ENCODE results near the gene FAM83B.
"Not testable (repeated sequence)": the region's sequence is repeated elsewhere in the genome, so short reads cannot be mapped to it uniquely, and the experiment has no call there.

The FAM83B gene, protein sequence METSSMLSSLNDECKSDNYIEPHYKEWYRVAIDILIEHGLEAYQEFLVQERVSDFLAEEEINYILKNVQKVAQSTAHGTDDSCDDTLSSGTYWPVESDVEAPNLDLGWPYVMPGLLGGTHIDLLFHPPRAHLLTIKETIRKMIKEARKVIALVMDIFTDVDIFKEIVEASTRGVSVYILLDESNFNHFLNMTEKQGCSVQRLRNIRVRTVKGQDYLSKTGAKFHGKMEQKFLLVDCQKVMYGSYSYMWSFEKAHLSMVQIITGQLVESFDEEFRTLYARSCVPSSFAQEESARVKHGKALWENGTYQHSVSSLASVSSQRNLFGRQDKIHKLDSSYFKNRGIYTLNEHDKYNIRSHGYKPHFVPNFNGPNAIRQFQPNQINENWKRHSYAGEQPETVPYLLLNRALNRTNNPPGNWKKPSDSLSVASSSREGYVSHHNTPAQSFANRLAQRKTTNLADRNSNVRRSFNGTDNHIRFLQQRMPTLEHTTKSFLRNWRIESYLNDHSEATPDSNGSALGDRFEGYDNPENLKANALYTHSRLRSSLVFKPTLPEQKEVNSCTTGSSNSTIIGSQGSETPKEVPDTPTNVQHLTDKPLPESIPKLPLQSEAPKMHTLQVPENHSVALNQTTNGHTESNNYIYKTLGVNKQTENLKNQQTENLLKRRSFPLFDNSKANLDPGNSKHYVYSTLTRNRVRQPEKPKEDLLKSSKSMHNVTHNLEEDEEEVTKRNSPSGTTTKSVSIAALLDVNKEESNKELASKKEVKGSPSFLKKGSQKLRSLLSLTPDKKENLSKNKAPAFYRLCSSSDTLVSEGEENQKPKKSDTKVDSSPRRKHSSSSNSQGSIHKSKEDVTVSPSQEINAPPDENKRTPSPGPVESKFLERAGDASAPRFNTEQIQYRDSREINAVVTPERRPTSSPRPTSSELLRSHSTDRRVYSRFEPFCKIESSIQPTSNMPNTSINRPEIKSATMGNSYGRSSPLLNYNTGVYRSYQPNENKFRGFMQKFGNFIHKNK

DNA sequence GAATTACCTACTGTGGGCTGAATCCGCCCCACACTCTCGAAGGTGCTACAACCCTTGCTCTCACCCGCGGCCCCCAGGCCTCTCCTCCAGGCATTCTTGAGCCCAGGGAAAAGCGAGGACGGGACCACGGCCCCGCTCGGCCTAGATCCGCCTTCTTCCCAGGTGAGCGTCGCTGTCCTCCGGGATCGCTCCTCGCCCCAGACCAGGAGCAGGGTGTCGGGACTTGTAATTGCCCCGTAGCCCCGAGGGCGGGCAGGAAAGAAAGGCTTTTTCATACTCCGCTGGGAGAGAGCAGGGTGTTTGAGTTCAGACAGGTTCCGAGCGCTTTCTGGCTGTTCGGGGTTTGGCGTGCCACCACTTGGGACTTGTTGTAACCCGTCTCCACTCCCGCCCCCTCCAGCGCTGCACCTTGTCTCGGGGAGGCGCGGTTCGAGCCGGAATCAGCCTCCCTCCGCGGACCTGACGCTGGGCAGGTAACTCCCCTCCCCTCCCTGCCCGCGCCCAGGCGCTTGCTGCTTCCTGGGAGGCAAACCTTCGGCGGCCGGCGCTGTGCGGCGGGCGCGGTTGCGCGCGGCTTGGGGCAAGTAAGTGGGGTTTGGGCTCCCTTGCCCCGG is at the start of gene FAM83B:
Gene FAM83B, plus strand, starts transcription at position 529 of the 614 bp plus-strand sequence. CDS start 23,476 bp downstream, outside the sequence.
- no peak for DNase-seq

DNA sequence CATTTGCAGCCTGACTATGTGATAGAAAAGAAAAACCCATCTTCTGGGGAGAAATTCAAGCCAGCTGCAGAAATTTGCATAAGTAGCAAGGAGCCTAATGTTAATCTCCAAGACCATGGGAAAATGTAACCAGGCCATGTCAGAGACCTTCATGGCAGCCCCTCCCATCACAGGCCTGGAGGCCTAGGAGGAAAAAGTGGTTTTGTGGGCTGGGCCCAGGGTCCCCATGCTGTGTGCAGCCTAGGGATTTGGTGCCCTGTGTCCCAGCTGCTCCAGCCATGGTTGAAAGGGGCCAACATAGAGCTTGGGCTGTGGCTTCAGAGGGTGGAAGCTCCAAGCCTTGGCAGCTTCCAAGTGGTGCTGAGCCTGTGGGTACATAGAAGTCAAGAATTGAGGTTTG is 49.7 kb upstream of the FAM83B start:
- DNase-seq: not testable (repeated sequence)

DNA sequence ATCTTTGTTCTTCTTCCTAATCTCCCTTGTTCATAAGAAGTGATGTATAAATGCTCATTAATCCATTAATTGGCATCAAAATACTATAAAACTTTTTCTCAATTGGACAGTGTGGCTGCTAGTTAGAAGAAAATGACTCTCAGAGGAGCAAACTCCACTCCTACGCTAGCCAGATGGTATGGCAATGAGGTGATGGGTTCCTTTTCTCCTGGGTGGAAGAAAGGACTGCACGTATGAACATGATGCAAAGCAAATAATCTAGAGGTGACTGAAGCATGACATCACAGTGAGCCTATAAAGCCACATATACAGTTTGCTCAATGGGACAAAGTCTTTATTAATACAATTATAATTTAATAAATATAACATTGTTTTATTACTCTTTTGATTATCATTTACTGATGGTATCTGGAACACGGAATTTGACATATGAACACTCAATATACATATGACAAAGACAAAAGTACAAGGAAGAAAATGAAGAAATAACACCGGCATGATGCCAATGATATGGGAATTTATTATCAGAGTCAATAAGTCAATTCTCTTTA is 46.4 kb upstream of the FAM83B start:
- DNase-seq: no peak

DNA sequence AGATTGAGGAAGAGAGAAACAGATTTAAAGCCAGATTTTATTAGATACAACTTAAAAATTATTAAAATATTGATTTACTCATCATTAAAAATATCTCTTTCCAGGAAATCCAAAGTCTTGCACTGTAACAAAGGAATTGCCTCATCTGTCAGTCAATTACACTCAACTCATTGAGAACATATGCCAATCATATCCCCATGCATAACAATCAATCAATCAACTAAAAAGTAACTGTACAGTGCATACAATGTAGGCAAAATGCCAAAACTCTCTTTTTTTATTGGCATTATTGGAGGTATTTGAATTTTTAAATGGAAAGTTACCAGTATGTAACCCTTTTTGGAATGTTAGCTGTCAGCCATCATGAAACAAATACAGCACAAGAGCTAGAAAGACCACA is 45.3 kb upstream of the FAM83B start:
- no peak for DNase-seq

DNA sequence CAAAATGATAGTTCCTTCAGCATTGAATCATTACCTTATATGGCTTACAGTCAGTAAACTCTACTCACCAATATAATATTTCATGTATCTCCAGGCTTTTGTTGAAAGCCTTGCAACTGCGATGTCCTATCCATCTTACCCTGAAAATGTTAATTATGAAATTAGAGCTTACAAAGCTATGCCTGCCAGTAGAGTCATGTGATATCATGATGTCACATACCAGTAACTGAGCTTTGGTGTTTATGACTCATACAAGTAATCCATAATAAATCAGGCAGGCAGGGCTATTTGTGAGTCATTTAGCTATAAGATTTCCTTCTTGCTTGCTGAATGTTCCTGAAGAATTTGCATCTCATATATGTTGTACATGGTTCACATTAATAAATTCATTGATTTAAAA is 44.9 kb upstream of the FAM83B start:
- no peak for DNase-seq

DNA sequence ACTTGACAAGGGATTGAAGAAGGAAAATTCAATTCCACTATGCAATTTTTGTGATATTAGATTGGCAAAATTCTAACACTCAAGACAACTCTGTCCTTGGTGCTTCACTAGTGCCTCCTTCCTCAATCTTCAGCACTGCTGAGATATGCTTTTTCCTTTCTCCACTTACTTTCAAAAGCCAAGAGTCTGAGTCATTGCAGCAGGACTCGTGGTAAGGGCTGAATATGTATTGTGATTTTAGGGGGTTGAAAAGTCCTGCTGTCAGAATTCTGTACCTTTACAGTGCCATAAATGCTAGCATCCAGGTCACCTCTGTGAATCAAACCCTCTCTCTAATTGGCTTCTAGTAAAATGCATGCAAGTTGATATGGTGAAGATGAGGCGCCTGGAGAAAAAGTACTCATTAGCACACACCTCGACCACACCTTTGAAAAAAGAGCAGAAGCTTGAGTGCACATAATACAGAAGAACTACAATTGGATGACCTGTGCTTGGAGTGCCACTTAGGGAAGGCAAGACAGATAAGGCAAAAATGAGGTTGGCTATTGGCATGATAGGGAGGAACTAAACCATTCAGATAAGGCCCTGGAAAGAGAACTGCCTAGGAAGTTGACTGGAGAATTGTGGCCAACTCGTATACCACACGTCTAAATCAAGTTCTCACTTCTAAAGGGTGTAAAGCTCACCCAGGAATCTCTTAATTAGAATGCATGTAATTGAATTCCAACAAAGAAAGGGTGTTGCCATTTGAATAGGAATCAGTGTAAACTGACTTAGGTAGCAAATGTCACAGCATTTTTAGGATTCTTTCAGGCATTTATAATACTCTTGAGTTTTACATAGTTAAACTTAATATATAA is 43.6 kb upstream of the FAM83B start:
- no peak for DNase-seq

DNA sequence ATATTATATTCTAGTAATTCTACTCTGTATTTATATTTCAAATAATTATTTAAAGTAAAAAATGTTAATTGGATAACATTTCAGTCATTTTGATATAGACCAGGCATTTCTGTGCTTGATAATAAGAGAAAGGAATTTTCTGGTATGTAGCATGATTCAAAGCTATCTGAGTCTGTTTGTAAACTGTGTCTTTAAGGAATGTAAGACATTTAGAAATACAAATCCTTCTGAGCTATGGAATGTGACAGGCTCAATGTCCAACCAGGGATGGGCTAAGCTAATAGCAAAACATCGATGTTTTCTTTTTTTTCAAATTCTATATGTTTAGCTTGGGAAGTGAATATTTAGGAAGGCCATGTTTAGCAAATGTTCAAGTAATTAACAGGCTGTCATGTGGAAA is 41.5 kb upstream of the FAM83B start:
- DNase-seq: no peak

DNA sequence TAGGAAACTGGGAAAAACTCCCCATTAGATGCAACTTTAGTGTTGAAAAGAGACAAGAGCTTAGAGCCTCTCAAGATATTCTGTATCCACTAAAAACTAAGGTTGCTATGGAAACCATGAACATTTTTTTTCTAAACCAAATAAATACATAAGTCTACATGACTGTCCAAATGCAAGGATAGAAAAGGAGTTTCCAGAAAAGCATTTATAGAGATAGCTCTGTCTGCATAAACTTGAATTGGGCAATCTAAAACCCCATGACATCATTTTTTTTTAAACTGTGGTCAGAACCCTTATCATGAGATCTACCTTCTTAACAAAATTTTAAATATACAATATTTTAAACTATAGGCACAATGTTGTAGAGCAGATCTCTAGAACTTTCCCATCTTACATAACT is 36.4 kb upstream of the FAM83B start:
- DNase-seq: no peak

DNA sequence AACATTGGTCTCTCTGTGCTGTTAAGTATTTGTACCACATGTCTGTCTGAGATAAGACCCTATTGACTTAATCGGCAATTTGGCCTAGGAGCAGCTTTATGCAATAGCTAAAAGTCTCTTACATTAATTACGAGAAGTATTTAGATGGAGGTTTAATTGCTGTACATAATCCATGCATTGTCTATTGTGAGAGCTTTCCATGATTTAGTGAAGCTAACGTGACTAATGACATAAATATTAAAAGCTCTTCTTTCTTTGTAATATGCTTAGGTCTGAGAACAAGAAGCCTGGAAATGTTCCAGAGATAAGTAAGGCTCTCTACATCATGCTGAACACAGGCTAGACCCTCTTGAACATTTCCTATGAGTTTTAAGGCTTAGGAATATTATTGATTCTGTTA is 32.7 kb upstream of the FAM83B start:
- DNase-seq: no peak

DNA sequence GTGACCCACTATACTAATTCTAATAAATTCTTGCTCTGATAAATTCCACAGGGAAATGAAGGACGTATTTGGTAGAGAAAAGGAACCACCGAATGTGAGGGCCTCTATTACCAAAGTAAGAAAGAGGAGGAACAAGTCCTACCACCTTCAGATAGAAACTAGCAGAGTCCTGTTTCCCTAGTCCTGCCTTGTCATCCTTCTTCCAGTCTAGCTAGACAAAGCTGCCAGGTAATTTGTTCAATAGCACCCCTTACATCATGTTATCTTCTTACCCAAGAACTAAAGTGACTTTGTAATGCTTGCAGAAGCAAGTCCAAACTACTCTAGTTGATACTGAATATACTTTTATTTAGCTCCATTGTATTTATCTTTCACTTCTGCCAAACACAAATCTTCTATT is 29.3 kb upstream of the FAM83B start:
- no peak for DNase-seq

DNA sequence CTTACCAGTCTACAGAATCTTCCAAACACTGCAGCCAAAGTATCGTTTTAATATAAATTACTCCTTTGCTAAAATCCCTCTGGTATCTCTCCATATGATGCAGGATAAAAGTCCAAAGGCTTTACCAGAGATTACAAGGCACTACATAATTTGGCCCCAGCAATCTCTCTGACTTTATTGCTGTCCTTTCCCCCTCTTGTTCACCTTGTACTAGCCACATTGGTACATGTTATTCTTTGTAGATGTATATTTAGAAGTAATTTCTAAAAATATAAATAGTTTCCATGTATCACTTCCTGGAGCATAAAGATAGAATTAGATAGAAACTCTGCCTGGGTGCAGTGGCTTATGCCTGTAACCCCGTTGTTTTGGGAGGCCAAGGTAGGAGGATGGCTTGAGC is 28.7 kb upstream of the FAM83B start:
- no peak for DNase-seq

DNA sequence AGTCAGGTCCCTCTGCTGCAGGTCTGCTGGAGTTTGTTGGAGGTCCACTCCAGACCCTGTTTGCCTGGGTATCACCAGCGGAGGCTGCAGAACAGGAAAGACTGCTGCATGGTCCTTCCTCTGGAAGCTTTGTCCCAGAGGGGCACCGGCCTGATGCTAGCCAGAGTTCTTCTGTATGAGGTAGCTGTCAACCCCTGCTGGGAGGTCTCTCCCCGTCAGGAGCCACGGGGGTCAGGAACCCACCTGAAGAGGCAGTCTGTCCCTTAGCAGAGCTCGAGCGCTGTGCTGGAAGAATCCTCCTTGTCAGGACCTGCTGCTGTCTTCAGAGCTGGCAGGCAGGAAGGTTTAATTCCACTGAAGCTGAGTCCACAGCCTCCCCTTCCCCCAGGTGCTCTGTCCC is 22.3 kb upstream of the FAM83B start:
- DNase-seq: not testable (repeated sequence)

DNA sequence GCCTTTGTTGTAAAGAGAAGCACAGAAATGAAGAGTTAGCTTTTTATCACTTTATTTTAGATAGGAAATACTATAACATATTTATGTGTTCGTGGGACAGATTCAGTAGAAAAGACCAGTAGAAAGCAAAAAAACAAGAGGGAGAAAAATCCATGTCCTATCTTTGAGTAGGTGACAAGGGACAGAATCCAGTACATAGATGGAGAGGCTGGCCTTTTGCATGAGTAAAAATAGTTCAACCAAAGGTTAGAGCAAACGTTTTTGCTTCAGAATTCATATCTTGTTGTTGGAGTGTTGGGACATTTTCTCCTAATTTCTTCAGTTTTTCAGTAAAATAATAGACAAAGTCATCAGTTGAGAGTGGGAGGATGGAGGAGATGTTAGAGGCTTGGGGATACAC is 19.6 kb upstream of the FAM83B start:
- DNase-seq: no peak

DNA sequence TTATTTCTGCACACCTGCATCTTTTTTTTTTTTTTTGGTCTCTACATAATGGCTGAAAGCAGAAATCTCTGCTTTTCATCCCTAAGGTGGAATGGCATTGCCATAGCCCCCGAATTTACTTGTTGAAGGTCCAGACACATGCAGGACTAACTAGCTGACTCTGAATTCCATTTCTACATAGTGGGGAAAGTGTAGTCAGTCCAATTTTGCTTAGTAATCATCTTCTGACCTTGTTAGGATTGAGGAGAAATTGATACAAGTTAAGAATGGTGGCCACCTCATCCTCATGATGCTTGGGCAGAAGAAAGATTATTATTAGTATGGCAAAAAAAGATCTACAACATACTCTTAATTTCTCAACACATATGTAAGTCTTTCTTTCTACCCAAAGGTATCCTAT is 16.4 kb upstream of the FAM83B start:
- no peak for DNase-seq

DNA sequence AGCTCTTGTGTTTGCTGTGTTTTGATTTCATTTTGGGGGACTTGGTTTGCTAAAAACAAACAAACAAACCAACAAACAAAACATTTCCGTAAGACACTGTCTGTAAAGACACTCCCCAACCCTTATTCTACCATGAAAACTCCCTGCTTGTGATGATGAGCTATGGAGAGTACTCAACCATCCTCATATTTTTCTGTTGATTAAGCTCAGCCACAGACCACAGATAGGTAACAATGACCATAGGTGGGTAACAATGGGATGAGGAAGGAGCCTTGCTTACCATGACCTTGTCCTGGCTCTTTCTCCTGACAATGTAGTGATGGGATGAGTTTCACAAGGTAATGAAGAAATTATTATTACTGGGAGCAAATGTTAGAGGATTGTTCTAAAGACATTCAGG is 11.4 kb upstream of the FAM83B start:
- DNase-seq: no peak

DNA sequence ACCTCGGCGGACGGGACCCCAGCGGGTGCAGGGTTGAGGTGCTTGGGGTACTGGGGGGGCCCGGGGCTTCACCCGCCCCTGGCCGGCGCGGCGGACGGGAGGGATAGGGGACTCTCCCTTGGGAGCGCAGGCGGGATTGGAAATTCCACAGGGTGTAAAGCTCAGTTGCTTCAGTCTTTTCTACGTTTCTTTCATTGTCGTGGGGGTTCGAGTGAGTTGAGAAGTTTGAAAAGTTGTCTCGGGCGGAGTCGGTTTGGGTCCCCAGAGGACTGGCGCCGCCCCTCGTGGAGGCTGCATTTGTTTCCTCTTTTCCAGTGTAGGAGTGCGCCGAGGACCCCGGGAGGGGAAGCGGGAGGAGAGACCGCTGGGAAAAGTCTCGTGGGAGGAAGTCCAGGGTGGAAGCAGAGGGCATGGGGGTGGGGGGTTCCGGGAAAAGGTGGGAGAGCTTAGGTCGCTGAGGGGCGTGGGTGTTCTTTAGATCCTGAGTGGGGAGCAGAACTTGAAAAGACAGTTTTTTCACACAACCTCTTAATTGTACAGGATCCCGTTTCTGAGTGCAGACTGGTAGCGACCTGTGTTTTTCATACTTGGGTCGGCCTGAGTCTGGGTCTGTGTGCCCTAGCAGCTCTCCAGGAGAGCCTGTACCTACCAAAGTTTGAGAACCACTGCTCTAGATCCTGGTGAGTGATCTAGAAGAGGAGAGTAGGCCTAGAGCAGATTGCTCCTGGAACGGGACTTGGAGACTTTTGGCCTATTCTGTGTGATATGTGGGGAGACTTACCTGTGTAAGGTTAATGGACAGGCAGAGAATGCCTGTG is 495 bp downstream of the FAM83B start:
- no peak for DNase-seq

DNA sequence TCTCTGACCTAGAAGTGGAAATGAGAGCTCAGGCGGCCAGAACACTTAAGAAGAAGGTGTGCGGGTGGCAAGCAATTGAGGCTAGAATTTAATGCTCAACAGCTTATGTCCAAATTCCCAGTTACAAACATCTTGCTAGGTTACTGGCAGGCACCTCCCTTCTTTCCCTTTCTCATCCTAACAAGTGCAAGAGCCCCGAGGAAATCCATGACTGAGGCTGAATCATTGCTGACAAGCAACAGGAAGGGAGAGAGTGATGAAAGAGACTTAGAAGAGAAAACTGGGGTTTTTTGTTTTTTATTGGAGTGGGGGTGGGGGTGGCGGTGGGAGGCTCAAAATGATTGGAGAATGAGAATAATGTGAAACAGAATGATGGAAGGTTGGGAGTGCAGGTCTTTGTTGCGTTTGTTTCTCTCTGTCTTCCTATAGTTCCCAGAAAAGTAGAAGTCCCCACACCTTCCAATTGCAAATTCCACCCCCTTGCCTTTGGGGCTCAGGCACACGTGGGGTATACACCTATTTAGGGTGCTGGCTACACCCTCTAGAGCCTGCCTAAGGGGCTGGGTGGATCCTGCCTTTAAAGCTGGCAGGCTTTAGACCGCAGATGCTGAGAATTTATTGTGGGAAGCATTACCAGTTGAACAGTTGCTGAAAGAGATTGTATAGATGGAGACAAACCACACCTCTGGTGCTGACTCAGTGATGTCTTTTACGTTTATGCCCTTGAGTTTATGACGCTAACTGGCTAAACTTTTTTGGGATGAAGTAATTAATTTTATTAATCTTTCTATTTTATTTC is 1.4 kb downstream of the FAM83B start:
- no peak for DNase-seq

DNA sequence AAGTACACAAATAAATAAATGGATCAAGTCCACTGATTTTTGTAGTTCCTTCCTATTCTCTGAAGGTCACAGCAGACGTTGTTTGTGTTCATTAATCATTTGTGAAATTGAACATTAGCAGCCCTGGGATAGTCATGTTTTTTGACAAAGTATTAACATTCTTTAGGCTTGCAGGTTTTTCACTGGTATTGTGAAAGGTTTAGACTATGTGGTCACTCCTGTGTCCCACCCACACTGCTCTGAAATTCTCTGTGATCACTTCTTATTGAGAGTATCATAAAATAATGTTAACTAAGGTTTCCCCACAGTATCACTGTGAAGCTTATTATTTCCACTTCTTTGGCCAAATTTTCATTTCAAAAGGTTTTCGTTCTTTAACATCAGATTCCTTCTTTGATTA is 3.5 kb downstream of the FAM83B start:
- no peak for DNase-seq

DNA sequence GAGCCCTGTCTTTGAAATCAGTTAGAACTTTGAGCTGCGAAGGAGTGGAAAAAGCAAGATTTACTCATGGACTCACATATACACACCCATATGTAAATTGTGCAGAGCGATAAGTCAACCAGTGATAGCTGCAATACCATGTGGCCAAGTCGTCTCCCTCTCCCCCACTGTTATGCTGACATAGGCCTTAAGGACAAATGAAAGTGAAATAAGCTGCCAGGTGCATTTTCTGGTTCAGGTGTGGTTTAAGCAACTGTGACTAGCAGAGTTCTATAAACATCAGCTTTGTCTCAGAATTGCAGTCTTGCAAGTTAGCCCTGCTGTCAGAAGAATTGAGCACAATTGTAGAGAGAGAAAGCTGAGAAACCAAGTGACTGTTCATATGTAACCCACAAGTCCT is 9.6 kb downstream of the FAM83B start:
- DNase-seq: no peak

DNA sequence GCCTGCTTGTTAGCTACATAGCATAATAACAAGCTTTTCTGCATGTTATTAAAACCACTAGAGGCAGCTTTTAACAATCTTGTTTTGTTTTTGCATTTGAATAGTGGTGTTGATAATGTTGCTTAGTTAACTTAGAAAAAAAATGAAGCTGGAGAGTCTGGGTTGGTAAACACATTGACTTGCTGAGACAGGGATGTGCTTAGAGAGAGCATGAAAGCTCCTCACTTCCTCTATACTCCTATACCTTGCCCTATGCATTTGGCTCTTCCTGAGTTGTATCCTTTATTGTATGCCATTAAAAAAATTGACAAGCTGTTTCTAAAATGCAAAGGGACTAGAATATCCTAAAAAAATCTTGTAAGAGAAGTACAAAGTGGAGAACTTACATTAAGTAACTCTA is 13.6 kb downstream of the FAM83B start:
- DNase-seq: no peak

Measured in NCI-H2227 treated with DMSO at 0.1 percent for 48 hours (cell line).